ENCODE data around the gene TSPAN18.

TSPAN18 gene

DNA sequence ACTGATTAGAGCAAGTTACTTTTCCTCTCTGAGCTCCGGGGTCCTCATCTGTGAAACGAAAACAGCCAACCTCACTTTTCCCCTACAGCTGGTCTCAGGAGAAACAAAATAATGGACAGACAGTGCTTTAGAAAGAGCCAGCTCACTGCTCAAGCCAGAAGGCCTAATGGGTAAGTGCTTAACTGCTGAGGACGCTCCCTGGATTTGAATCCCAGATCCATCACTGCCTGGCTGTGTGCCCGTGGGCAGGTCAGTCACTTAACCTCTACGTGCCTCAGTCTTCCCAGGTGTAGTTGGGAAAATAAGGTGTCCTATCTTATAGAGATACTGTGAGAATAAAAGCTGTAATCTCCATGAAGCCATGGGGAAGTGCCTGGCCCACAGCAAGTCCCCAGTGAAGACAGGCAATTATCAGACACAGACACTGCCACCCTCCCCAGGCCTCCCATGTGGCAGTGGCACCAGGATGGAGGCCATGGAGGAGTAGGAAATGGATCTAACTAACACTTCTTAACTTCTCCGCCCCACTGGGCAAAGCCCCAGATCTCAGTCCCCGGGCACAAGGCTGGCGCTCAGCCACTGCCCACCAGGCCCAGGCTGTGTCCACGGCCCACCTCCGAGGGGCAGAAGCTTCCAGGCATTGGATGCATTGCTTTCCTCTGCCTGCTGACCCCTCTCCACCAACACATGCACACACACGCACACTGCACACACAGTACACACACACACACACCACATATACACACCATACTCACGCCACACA, 214.7 kb downstream of the TSPAN18 start:
- no peak for TF ChIP-seq CTCF (IDR thresholded peaks at IDR 0.05; ENCODE audit: insufficient read depth, missing control alignments)
- no peak for DNase-seq (ENCODE audit: insufficient read length, low spot score)
- FAIRE-seq = no peak

DNA sequence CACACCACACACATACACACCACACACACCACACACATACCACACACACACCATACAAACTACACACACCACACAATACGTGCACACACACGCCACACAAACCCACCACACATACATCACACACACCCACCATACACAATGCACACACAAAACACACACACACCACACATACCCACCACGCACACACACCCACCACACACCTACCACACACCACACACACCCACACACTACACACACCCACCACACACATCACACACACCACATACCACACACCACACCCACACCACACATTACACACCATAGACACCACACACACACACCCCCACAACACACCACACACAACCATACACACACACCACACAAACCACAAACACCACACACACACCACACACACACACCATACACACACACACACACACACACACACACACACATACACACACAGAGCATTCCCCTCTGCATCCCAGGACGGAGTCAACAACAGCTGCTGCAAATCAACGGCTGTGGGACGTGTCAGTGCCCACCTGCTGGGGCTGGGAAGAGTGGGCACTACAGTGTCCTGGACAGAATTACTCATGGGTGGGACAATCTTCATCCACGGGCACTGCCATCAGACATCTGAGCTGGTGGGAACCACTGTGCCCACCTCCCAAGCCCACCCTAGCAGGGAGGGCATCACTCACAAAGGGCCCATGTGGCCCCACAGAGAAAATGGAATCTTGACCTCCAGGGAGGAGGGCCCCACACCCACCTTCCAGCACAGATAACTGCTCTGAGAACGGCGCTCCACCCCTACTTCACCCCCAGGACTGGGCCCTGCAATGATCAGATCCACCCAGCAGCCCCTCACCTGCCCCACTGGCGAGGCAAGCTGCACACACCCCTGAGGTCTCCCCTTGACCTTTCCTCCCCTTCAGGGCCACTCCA, 215.5 kb downstream of the TSPAN18 start:
- TF ChIP-seq CTCF (IDR thresholded peaks at IDR 0.05; ENCODE audit: insufficient read depth, missing control alignments) = no peak
- no peak for FAIRE-seq

DNA sequence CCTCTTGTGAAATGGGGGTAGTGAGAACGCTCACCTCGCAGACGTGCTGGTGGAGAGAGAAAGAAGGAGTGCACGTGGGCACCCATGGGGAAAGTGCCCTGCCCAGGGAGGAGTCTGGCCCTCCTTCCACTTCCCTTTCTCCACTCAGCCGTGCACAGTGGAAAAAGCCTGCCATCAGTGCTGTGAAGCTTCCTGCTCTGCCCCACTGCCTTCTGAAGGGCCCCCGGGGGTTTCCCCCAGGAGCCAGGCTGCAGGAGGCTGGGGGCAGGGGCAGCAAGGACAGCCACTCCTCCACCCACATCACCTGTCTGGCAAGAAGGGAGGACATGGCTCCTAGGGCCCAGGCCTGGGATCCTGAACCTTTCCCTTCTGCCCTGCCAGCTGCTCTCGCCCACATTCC, 216.4 kb downstream of the TSPAN18 start:
- FAIRE-seq = no peak
- DNase-seq (ENCODE audit: insufficient read length, low spot score) = no peak
- no peak for TF ChIP-seq CTCF (IDR thresholded peaks at IDR 0.05; ENCODE audit: insufficient read depth, missing control alignments)

More for the DNA sequence above, 215.5 kb downstream of the TSPAN18 start:
- no peak for DNase-seq (ENCODE audit: insufficient read length, low spot score)

DNA sequence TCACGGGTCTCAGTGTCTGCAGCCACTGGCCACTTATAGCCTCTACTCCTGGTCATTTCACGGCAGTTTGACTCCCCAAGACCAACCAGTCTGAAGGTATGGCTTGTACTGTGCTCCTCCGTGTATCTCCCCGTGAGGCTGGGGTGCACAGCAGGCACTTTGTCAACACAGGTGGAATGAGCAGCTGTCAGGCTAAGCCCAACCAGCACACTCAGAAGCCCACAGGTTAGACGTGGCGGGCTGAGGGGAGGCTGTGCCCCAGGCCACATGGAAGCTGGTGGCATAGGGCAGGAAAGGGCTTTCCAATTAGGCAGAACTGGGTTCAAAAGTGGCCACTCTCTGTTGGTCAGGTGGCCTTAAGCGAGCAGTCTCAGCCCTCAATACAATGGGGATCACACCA, 216.9 kb downstream of the TSPAN18 start:
- no peak for TF ChIP-seq CTCF (IDR thresholded peaks at IDR 0.05; ENCODE audit: insufficient read depth, missing control alignments)
- DNase-seq (ENCODE audit: insufficient read length, low spot score) = no peak
- no peak for FAIRE-seq

GRCh38 chr11:44944181-44944852, 217.6 kb downstream of the TSPAN18 start:
- FAIRE-seq (no peak), DNase-seq (ENCODE audit: insufficient read length, low spot score) (no peak)
- TF ChIP-seq CTCF (IDR thresholded peaks at IDR 0.05; ENCODE audit: insufficient read depth, missing control alignments) = no peak

DNA sequence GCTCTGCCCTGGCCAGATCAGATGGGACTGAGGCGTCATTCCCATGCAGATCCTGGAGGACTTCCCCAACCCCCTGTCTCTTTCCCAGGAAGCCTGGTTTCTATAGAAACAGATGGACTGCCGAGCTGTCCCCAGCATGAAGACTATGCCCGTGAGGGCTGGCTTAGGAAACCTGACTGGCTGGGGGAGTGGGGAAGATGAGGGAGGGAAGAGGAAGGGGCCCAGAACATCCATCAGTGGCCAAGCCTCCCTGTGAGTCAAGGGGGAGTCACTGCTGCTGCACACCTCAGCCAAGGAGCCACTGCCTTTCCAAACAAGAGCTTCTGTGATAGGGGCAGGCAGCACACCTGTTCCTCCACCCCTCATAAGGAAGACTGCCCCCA, 218.1 kb downstream of the TSPAN18 start:
- TF ChIP-seq CTCF (IDR thresholded peaks at IDR 0.05; ENCODE audit: insufficient read depth, missing control alignments) = no peak
- FAIRE-seq = no peak
- DNase-seq (ENCODE audit: insufficient read length, low spot score) = no peak

Data from D721Med (cell line).